Cardiac fibroblast (primary cell): ENCODE results near the gene CNIH2.

Experiments
- DNase-seq, 2 donors: peaks; one replicate each; pipeline versions ENCODE4 v3.0.0 to v3.0.0-alpha.2; 2010; ENCODE audit warnings: low read depth in 2 of 2
- H3K4me3 ChIP-seq, 2 donors: replicated peaks in 1 of 2; 1 replicate in 1 of 2; 2 replicates in 1 of 2; pipeline ENCODE4 v1.5.1; 2011; ENCODE audit warnings: low read depth in 2 of 2, low read length in 2 of 2, mild to moderate bottlenecking in 2 of 2, moderate library complexity in 1 of 2
- CTCF ChIP-seq: IDR thresholded peaks from one replicate; pipeline ENCODE4 v1.5.1; 2011; ENCODE audit warnings: low read depth, mild to moderate bottlenecking, low read length, inconsistent platforms

The CNIH2 gene

GRCh38 chr11:66258473-66258893 lies 19.5 kb upstream of the CNIH2 start:
- peak overlapping the region; percentile 95 to 97 for H3K4me3 ChIP-seq
- no peak for DNase-seq
- no peak for TF ChIP-seq CTCF

GRCh38 chr11:66259225-66259624 lies 18.8 kb upstream of the CNIH2 start:
- DNase-seq = no peak
- no peak for TF ChIP-seq CTCF
- no peak overlapping the region for H3K4me3 ChIP-seq

GRCh38 chr11:66259956-66260355 lies 18.0 kb upstream of the CNIH2 start:
- H3K4me3 ChIP-seq = no peak overlapping the region
- no peak for TF ChIP-seq CTCF
- no peak for DNase-seq

GRCh38 chr11:66261578-66261977 lies 16.4 kb upstream of the CNIH2 start:
- TF ChIP-seq CTCF = no peak
- H3K4me3 ChIP-seq = no peak overlapping the region
- no peak for DNase-seq

GRCh38 chr11:66262191-66262590 lies 15.8 kb upstream of the CNIH2 start:
- DNase-seq = no peak
- no peak for TF ChIP-seq CTCF
- no peak overlapping the region for H3K4me3 ChIP-seq

GRCh38 chr11:66262696-66263095 lies 15.3 kb upstream of the CNIH2 start:
- DNase-seq = no peak
- no peak for TF ChIP-seq CTCF
- no peak overlapping the region for H3K4me3 ChIP-seq

GRCh38 chr11:66263231-66263630 lies 14.7 kb upstream of the CNIH2 start:
- no peak for DNase-seq
- TF ChIP-seq CTCF = no peak
- H3K4me3 ChIP-seq = no peak overlapping the region
